Measurements from ENCODE around the gene DNALI1. TPM values are rescaled to one million over a fixed set of nuclear protein-coding genes. Genes with fewer than 3 reads are reported as not detected.
"Not testable (repeated sequence)": the region's sequence is repeated elsewhere in the genome, so short reads cannot be mapped to it uniquely, and the experiment has no call there.

The DNALI1 gene
- total RNA-seq, 3 donors from 2014 or later, result 4.6 to 29.4 (median 20.6) TPM

DNA sequence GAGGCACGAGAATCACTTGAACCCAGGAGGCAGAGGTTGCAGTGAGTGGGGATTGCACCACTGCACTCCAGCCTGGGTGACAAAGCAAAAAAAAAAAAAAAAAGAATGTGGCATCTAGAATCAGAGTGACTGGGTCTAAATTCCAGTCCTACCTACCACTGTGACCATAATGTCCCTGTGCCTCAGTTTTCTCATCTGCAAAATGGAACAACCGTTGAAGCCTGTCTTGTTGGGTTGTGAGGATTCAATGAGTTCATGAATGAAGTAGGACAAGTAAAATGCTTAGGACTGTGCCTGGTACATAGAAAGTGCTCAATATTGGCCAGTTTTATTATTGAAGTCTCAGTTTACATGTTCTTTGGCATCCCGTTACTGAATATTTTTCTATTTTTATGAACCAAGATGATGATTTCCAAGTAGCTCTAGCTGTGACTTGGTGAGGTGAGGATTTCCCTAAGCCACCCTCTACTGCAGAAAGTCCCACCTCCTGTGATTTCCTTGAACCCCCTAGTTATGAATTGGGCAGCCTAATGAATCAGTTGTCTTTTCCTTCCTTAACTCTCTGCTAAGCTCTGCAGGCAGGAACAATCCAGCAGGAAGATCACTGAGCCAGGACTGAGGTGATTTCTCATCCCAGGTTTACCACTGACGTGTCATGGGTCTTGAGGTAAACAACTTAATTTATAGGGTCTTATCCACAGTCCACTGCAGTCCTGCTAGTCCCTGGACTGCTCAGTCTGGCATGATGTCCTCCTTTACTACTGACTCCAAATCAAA lies 23.2 kb upstream of the DNALI1 start:
- TF ChIP-seq, protein P1, sequence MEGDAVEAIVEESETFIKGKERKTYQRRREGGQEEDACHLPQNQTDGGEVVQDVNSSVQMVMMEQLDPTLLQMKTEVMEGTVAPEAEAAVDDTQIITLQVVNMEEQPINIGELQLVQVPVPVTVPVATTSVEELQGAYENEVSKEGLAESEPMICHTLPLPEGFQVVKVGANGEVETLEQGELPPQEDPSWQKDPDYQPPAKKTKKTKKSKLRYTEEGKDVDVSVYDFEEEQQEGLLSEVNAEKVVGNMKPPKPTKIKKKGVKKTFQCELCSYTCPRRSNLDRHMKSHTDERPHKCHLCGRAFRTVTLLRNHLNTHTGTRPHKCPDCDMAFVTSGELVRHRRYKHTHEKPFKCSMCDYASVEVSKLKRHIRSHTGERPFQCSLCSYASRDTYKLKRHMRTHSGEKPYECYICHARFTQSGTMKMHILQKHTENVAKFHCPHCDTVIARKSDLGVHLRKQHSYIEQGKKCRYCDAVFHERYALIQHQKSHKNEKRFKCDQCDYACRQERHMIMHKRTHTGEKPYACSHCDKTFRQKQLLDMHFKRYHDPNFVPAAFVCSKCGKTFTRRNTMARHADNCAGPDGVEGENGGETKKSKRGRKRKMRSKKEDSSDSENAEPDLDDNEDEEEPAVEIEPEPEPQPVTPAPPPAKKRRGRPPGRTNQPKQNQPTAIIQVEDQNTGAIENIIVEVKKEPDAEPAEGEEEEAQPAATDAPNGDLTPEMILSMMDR (IDR thresholded peaks at IDR 0.05), result no peak
- TF ChIP-seq POLR2A (IDR thresholded peaks at IDR 0.05), result no peak
- no peak for TF ChIP-seq POLR2AphosphoS5 (IDR thresholded peaks at IDR 0.05)
- intact Hi-C loops (cut with DNase I; ENCODE audit: low total_unique reads), result no loop called here
- H3K27ac ChIP-seq, result peak overlapping the region; percentile 86 to 89
- no peaks in the 10 kb centered on the region for H3K36me3 ChIP-seq
- H3K4me1 ChIP-seq, result no peaks in the 10 kb centered on the region
- DNase-seq (ENCODE audit: low spot score in 2 of 2), result peak in 1 of 2 donors; percentile 15
- H3K9me3 ChIP-seq, result no peaks in the 10 kb centered on the region
- no peak overlapping the region for H3K4me3 ChIP-seq
- H3K27me3 ChIP-seq, result no peaks in the 10 kb centered on the region

DNA sequence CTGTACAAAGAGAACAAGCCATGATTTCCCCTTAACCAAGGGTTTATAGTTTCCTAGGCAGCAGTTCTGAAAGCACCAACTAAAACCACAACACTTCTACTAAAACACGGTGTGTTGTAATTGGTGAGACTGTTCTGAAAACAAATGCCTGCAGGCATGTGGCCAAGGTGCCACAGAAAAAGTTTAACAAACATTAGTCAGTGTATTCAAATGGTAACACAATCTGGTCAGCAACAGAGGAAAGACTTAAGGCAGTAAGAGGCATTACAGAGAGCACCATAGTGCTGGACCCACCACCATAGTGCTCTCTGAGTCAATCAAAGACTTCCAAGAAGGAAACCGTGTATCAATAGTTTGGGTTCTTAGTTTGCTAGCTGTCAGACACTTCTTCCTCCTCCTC lies 19.4 kb upstream of the DNALI1 start:
- TF ChIP-seq POLR2AphosphoS5 (IDR thresholded peaks at IDR 0.05), result peak in 1 of 3 donors; percentile 46
- TF ChIP-seq, protein P1 (IDR thresholded peaks at IDR 0.05), result peak in 1 of 3 donors; percentile 32
- TF ChIP-seq POLR2A (IDR thresholded peaks at IDR 0.05), result no peak
- peak overlapping the region; percentile 86 to 89 for H3K27ac ChIP-seq
- H3K36me3 ChIP-seq, result no peaks in the 10 kb centered on the region

DNA sequence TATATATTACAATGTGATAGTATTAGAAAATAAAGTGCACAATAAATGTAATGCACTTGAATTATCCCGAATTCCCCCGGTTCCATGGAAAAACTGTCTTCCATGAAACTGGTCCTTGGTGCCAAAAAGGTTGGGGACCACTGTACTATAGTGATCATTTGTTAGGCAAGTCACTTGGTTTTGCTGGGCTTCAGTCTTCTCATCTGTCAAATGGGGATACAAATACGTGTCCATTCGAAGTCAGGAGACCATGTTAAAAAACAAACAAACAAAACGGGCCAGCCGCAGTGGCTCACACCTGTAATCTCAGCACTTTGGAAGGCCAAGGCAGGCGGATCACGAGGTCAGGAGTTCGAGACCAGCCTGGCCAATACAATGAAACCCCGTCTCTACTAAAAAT lies 17.6 kb upstream of the DNALI1 start:
- H3K4me3 ChIP-seq; H3K27ac ChIP-seq; intact Hi-C loops (cut with DNase I; ENCODE audit: low total_unique reads); H3K9me3 ChIP-seq; H3K36me3 ChIP-seq; DNase-seq (ENCODE audit: low spot score in 2 of 2); H3K27me3 ChIP-seq; H3K4me1 ChIP-seq: not testable (repeated sequence)

More for the DNA sequence above, 19.4 kb upstream of the DNALI1 start:
- no peaks in the 10 kb centered on the region for H3K27me3 ChIP-seq
- peak; percentile 76 for DNase-seq (ENCODE audit: low spot score in 2 of 2)
- no peaks in the 10 kb centered on the region for H3K9me3 ChIP-seq
- H3K4me1 ChIP-seq, result no peaks in the 10 kb centered on the region
- no peak overlapping the region for H3K4me3 ChIP-seq
- intact Hi-C loops (cut with DNase I; ENCODE audit: low total_unique reads), result no loop called here

- no peaks in the 10 kb centered on the region for H3K27me3 ChIP-seq
- TF ChIP-seq, protein P1 (IDR thresholded peaks at IDR 0.05), result no peak
- TF ChIP-seq POLR2AphosphoS5 (IDR thresholded peaks at IDR 0.05) (no peak), POLR2A (IDR thresholded peaks at IDR 0.05) (no peak)
- H3K9me3 ChIP-seq, result no peaks in the 10 kb centered on the region
- DNase-seq (ENCODE audit: low spot score in 2 of 2), result no peak
- no peak overlapping the region for H3K27ac ChIP-seq
- no peaks in the 10 kb centered on the region for H3K36me3 ChIP-seq
- H3K4me3 ChIP-seq, result no peak overlapping the region
- H3K4me1 ChIP-seq, result no peaks in the 10 kb centered on the region
- intact Hi-C loops (cut with DNase I; ENCODE audit: low total_unique reads), result no loop called here
Measured at GRCh38 chr1:37540036-37540785, 16.5 kb upstream of the DNALI1 start.

GRCh38 chr1:37544530-37544929 lies 12.2 kb upstream of the DNALI1 start:
- no peak for DNase-seq (ENCODE audit: low spot score in 2 of 2)
- Histone ChIP-seq H3K4me3 (no peak overlapping the region), H3K9me3 (no peaks in the 10 kb centered on the region), H3K36me3 (no peaks in the 10 kb centered on the region), H3K27ac (no peak overlapping the region), H3K4me1 (no peaks in the 10 kb centered on the region), H3K27me3 (no peaks in the 10 kb centered on the region)
- intact Hi-C loops (cut with DNase I; ENCODE audit: low total_unique reads), result no loop called here
- TF ChIP-seq POLR2A (IDR thresholded peaks at IDR 0.05), result no peak
- no peak for TF ChIP-seq POLR2AphosphoS5 (IDR thresholded peaks at IDR 0.05)
- TF ChIP-seq, protein P1 (IDR thresholded peaks at IDR 0.05), result no peak
